ENCODE measurements around the gene FANCC.
A peak's percentile ranks its signal among the peaks of the same experiment; 100 is the strongest.

FANCC gene

DNA sequence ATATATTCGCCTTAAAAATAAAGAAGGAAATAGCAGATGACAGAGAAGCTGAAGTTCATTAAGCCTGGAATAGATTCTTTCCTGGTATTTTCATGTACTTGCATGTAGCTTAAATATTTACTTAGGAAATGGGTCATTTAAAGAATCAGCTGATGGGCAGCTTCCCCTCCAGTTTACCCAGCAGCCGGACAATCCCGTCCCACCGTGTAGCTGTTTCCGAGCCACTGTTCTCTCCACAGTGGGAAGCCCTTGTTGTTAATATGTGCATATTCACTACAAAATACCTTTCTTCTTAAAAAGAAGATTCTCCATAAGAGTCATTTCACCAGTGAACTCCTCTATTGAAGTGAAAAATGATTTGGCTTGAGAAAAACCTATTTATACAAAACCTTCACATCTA is 187.0 kb downstream of the FANCC start:
- no peaks in the 10 kb centered on the region for H3K9me3 ChIP-seq
- no peak for TF ChIP-seq Cebpa-rat (IDR thresholded peaks at IDR 0.05)
- no peaks in the 10 kb centered on the region for H3K36me3 ChIP-seq
- H3K27ac ChIP-seq, result no peak overlapping the region
- H3K4me1 ChIP-seq, result 0 out of 2 replicates have a peak, but pooled peaks cover 3% of the 10 kb centered on the region
- H3K9ac ChIP-seq, result no peak overlapping the region
- no peaks in the 10 kb centered on the region for H3K27me3 ChIP-seq
- no peaks in the 10 kb centered on the region for H4K20me1 ChIP-seq
- no peak overlapping the region for H3K4me2 ChIP-seq
- H3K4me3 ChIP-seq, result no peak overlapping the region

DNA sequence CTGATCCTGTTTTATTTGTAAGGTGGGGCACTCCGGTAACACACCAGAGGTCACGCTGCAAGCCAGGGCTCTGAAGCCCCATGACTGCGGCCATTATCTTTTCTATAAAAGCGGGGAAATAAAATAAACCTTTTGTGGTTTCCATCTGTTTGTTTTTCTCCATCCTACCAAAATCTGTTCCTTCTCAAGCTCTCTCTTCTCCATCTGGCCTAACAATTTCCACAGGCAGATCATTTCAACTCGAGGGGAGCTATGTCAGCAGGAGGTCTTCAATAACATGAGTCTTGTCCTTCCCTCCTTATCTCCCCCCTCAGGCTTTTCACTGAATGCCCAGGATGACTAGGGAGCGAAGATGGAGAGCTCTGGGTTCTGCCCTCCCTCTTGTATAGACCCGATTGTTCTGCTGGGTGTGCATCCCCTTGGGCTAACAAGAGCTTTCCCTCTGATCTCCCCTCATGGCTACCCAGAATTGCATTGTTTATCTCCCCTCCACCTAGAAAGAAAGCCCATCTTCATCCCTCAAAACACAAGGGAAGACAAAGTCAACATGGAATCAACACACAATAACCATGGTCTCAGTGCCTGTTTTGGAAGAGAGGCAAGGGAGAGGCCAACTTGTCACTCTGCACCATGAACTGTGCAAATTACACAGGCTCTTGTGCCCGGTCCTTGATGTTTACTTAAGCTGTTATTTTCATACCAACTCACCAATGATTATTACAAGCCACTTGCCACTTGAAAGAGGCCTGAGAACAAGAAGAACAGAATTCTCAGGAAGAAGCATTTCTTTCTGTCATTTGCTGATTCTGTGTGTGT is 187.8 kb downstream of the FANCC start:
- Histone ChIP-seq H3K4me3 (no peak overlapping the region), H3K27ac (no peak overlapping the region), H3K27me3 (no peaks in the 10 kb centered on the region), H3K9me3 (no peaks in the 10 kb centered on the region), H3K9ac (no peak overlapping the region), H3K4me2 (no peak overlapping the region), H3K36me3 (no peaks in the 10 kb centered on the region), H4K20me1 (no peaks in the 10 kb centered on the region), H3K4me1 (0 out of 2 replicates have a peak, but pooled peaks cover 3% of the 10 kb centered on the region)
- no peak for TF ChIP-seq Cebpa-rat (IDR thresholded peaks at IDR 0.05)

DNA sequence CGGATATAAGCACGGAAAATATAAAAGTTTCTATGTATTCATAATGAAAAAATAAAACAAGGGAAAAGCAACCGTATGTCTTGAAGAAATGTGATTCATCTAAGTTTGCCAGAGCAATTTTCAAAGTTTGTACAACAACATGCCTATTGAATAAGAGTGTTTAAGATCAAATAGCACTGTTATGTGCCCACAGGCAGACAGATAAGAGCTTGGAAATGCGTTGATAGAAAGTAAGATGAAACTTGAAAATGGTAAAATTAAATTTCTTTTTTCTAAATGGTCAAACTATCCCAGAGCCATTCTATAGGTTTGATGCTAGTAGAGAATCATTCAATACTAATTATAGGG is 189.4 kb downstream of the FANCC start:
- Histone ChIP-seq H3K36me3 (no peaks in the 10 kb centered on the region), H3K9me3 (no peaks in the 10 kb centered on the region)

DNA sequence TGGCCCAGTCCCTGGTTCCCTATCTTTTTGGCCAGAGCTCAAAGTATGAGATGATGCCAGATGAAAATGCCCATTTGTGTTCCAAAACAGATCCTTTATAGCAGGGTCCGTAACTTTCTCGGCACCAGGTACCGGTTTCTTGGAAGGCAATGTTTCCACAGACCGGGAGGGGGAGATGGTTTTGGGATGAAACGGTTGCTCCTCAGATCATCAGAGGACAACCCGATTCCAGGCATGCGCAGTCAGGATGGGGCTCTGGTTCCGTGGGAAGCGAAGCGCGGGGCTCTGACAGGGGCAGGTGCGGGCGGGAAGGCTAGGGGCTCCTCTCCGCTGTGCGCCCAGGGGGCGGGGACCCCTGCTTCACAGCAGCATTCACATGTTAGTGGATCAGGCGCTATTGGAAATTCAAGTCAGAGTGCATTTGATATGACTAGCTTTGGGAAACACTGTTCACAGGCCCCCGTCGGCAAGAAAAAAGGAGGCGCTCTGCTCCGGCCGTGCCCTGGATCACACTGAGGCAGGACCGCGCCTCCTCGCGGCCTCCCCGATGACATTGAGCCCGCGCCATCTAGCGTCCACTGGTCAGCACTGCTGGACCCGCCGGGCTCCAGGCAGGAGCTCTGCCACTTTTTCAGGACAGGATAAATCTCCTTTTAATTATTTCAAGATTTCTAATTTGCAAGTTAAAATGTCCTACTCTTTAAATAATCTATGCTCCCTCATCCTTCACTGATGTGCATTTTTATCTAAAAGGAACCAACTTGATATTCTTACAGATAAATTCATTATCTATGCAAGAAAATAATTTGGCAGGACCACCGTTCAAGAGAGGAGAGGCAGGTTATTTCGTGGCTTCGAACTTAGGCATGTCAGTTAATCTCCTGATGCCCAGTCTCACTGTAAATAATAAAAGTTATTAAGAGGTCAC is 190.0 kb downstream of the FANCC start:
- no peaks in the 10 kb centered on the region for H3K27me3 ChIP-seq
- no peaks in the 10 kb centered on the region for H3K9me3 ChIP-seq
- 0 out of 2 replicates have a peak, but pooled peaks cover 3% of the 10 kb centered on the region for H3K4me1 ChIP-seq
- peak overlapping the region; percentile 53 for H3K4me2 ChIP-seq
- no peak for TF ChIP-seq Cebpa-rat (IDR thresholded peaks at IDR 0.05)
- H4K20me1 ChIP-seq, result no peaks in the 10 kb centered on the region
- H3K9ac ChIP-seq, result no peak overlapping the region
- H3K36me3 ChIP-seq, result no peaks in the 10 kb centered on the region
- H3K4me3 ChIP-seq, result no peak overlapping the region
- no peak overlapping the region for H3K27ac ChIP-seq

More for the DNA sequence above, 189.4 kb downstream of the FANCC start:
- H3K9ac ChIP-seq, result no peak overlapping the region
- H3K27me3 ChIP-seq, result no peaks in the 10 kb centered on the region
- H3K4me1 ChIP-seq, result 0 out of 2 replicates have a peak, but pooled peaks cover 3% of the 10 kb centered on the region
- no peak overlapping the region for H3K27ac ChIP-seq
- H3K4me2 ChIP-seq, result no peak overlapping the region
- no peak overlapping the region for H3K4me3 ChIP-seq
- no peak for TF ChIP-seq Cebpa-rat (IDR thresholded peaks at IDR 0.05)
- no peaks in the 10 kb centered on the region for H4K20me1 ChIP-seq

DNA sequence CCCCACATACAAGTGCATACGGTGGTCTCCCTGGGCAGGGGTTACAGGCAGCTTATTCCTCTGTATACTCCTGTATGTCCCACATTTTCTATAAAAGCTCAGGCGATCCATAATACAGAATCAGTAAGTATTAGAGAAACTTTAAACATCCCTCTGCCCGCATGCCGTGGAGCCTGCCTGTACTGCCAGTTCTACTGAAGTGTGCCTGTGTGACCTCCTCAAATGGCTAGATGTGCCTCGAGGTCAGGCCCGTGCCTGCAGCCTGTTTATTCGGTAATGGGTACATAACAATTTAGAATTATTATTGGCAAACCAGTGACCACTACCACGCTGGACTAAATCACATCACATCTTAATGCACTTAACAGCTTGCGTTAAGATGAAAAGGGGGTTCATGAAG is 190.8 kb downstream of the FANCC start:
- no peak overlapping the region for H3K4me3 ChIP-seq
- no peak overlapping the region for H3K27ac ChIP-seq
- no peaks in the 10 kb centered on the region for H3K36me3 ChIP-seq
- H3K4me2 ChIP-seq, result no peak overlapping the region
- no peak for TF ChIP-seq Cebpa-rat (IDR thresholded peaks at IDR 0.05)
- no peak overlapping the region for H3K9ac ChIP-seq
- H3K4me1 ChIP-seq, result 0 out of 2 replicates have a peak, but pooled peaks cover 3% of the 10 kb centered on the region
- no peaks in the 10 kb centered on the region for H3K27me3 ChIP-seq
- H4K20me1 ChIP-seq, result no peaks in the 10 kb centered on the region
- H3K9me3 ChIP-seq, result no peaks in the 10 kb centered on the region

DNA sequence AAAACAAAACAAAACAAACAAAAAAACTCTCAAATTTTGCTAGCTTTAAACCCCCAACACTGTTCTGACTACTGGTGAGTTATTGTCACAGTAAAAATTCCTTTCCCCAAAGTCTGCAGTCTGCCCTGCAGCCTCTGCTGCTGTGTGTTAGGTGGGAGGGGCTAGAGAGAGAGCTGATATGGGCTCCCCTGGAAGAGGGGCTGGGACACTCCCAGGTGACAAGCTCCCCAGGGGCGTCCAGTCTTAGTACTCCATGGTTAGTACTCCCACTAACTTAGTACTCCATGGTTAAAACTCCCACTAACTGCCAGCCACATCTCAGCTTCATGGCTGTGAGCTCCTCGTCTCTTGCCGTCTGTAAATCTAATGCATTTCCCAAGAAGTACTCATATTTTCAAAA is 191.9 kb downstream of the FANCC start:
- Histone ChIP-seq H4K20me1 (no peaks in the 10 kb centered on the region), H3K4me2 (no peak overlapping the region), H3K9me3 (no peaks in the 10 kb centered on the region), H3K27ac (no peak overlapping the region), H3K9ac (no peak overlapping the region), H3K4me3 (no peak overlapping the region), H3K36me3 (no peaks in the 10 kb centered on the region), H3K27me3 (no peaks in the 10 kb centered on the region), H3K4me1 (0 out of 2 replicates have a peak, but pooled peaks cover 3% of the 10 kb centered on the region)
- no peak for TF ChIP-seq Cebpa-rat (IDR thresholded peaks at IDR 0.05)

DNA sequence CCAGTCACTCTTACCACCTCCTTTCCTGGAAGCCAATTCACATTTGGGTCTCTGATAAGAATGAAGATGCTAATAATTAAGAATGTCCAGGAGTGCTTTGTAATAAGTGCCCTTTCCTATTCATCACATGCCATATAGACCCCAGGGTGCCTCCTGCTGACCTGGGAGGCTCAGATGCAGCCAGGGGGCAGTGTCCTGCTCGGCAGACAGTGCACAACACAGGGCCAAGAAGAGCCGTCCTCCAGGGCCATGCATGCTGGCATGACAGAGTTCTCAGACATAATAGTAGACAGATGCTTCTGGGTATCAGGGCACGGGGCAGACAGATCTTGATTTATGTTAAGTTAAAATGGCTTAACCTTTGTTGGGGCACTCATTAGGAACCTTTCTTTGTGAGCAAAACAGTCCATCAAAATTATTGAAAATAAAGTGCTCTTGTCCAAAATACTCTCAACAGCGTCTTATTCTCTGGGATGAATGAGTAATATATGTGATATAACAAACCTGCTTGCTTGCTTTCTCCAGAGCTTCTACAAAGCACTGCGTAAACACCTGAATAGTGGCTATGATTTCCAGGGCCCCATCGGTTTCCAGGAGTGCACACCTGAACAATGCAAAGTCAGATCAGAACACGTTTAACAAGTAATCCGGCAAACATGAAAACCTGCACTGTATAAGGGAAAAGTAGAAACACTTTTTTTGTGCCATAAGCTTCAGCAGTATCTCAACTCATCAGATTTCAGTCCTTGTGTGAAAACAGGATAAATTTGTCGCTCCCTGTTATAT is 192.7 kb downstream of the FANCC start:
- H3K27ac ChIP-seq, result no peak overlapping the region
- no peak overlapping the region for H3K9ac ChIP-seq
- no peaks in the 10 kb centered on the region for H4K20me1 ChIP-seq
- TF ChIP-seq Cebpa-rat (IDR thresholded peaks at IDR 0.05), result no peak
- no peaks in the 10 kb centered on the region for H3K36me3 ChIP-seq
- no peaks in the 10 kb centered on the region for H3K27me3 ChIP-seq
- no peak overlapping the region for H3K4me2 ChIP-seq
- H3K4me3 ChIP-seq, result no peak overlapping the region
- 0 out of 2 replicates have a peak, but pooled peaks cover 3% of the 10 kb centered on the region for H3K4me1 ChIP-seq
- 0 out of 2 replicates have a peak, but pooled peaks cover under 1% of the 10 kb centered on the region for H3K9me3 ChIP-seq

DNA sequence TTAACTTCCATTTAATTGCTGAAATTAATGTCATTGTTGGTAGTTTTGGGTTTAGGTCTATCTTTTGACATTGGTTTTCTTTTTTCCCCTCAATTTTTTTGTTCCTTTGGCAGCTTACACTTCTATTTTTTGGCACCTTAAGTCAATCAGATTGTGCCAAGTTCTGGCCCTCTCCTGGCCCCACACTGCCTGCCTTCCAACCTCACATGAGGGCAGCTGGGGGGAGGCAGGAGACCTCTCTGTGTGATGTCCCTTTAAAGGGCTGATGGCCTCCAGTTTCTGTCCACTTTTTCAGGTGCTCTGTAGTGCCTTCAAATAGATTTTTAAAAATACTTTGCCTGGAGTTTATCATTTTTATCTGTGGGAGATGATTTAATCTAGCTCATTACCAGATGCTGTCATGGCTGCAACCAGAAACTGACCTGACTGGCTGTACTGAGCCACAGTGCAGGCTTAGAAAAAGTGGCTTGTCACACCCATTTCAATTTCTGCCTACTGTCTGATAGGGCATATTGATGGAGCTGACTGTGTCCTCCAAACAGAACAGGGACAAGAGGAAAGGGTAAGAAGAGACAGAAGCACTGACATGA is 196.6 kb downstream of the FANCC start:
- Histone ChIP-seq H3K9ac (no peak overlapping the region), H3K4me3 (no peak overlapping the region), H3K36me3 (no peaks in the 10 kb centered on the region)

DNA sequence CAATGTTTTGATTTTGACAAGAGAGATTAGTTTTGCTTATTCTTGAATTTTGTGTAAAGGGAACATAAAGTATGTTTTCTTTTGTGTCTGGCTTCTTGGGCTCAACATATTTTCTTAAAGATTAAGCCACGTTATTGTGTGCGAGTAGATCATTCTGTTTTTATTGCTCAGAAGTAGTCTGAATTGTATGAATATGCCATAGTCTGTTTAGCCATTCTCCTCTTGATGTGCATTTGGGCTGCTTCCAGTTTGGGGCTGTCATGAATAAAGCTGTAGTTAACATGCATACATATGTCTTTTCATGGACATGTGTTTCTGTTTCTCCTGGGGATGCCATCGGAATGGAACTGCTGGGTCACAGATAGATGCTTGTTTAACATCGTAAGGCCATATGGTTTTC is 198.9 kb downstream of the FANCC start:
- Histone ChIP-seq H3K4me2 (no peak overlapping the region), H4K20me1 (no peaks in the 10 kb centered on the region), H3K4me1 (peaks cover 34% of the 10 kb centered on the region), H3K4me3 (no peak overlapping the region), H3K36me3 (no peaks in the 10 kb centered on the region), H3K27ac (no peak overlapping the region), H3K9me3 (0 out of 2 replicates have a peak, but pooled peaks cover 4% of the 10 kb centered on the region), H3K9ac (no peak overlapping the region), H3K27me3 (no peaks in the 10 kb centered on the region)
- TF ChIP-seq Cebpa-rat (IDR thresholded peaks at IDR 0.05), result no peak

More for the DNA sequence above, 196.6 kb downstream of the FANCC start:
- Histone ChIP-seq H3K4me2 (no peak overlapping the region), H3K4me1 (peaks cover 11% of the 10 kb centered on the region), H3K9me3 (0 out of 2 replicates have a peak, but pooled peaks cover 4% of the 10 kb centered on the region), H3K27me3 (no peaks in the 10 kb centered on the region), H3K27ac (no peak overlapping the region), H4K20me1 (no peaks in the 10 kb centered on the region)
- TF ChIP-seq Cebpa-rat (IDR thresholded peaks at IDR 0.05), result no peak

Measured in BLaER1 (cell line).